Testis (tissue), 3 donors: Measurements from ENCODE around the gene DHX16. TPM values are rescaled to one million over a fixed set of nuclear protein-coding genes. Genes with fewer than 3 reads are reported as not detected.

Experiments used
- DNase-seq: peaks from one replicate; pipeline ENCODE4 v3.0.0-alpha.2; 2019
- H3K27ac ChIP-seq, 2 donors: fragments of 200-600 bp; sonication (generic); one replicate each; pipeline ENCODE4 v1.5.1; 2019
- H3K27me3 ChIP-seq: fragments of 200-600 bp; sonication (generic); one replicate; pipeline ENCODE4 v1.5.1; 2019
- H3K36me3 ChIP-seq: fragments of 200-600 bp; sonication (generic); one replicate; pipeline ENCODE4 v1.5.1; 2017; ENCODE audit warnings: low read depth; ENCODE audit errors: missing control alignments
- H3K4me1 ChIP-seq: fragments of 200-600 bp; sonication (generic); one replicate; pipeline ENCODE4 v1.5.1; 2019
- H3K4me3 ChIP-seq, 2 donors: fragments of 200-600 bp; sonication (generic); one replicate each; pipeline ENCODE4 v1.5.1; 2017 to 2019
- H3K9me3 ChIP-seq: fragments of 200-600 bp; sonication (generic); one replicate; pipeline ENCODE4 v1.5.1; 2017
- CTCF ChIP-seq, 3 experiments: fragments of 450-650 bp in 2 of 3; fragments of 200-600 bp in 1 of 3; sonication (generic) in 1 of 3; IDR thresholded peaks; one replicate each; pipeline ENCODE4 v1.5.1; 2016 to 2019; ENCODE audit warnings: antibody characterized with exemption in 3 of 3, mild to moderate bottlenecking in 2 of 3, moderate library complexity in 1 of 3
- POLR2A ChIP-seq: fragments of 450-650 bp; IDR thresholded peaks from one replicate; pipeline ENCODE4 v1.6.1; 2017; ENCODE audit warnings: antibody characterized with exemption, mild to moderate bottlenecking, moderate library complexity
- WGBS, 2 donors: methylation state at CpG; one replicate each; pipeline ENCODE4 v1.1.5; 2018; 5-methylcytosine and 5-hydroxymethylcytosine counted together
- intact Hi-C: fragments of 100-400 bp; cut with DNase I; formaldehyde crosslinking; loops from one replicate; pipeline ENCODE4 v1.15.1; 2023; ENCODE audit warnings: low total_unique reads
- polyA plus RNA-seq: library from polyadenylated mRNA; stranded (reverse); fragments of 350-450 nt; fragmentation: Illumina TruSeq; extraction: RNeasy Lipid Tissue Mini Kit (QIAGEN cat#74804); gene quantifications from one replicate; pipeline ENCODE4 v1.2.3, GENCODE V29; 2014; ENCODE audit warnings: low read depth, low replicate concordance; ENCODE audit not compliant: insufficient read depth
- total RNA-seq, 2 donors: library from RNA; depleted of rRNA; stranded (reverse); fragments of >200 nt; gene quantifications; one replicate each; pipeline ENCODE4 v1.2.3, GENCODE V29; 2016

The DHX16 gene
- total and polyA plus RNA-seq, 3 donors from 2014 or later: 68.0 to 109 (median 68.0) TPM

GRCh38 chr6:30615958-30616810, 56.6 kb downstream of the DHX16 start:
- Histone ChIP-seq H3K4me1 (peaks cover 25% of the 10 kb centered on the region), H3K9me3 (no peaks in the 10 kb centered on the region), H3K27me3 (no peaks in the 10 kb centered on the region), H3K36me3 (no peaks in the 10 kb centered on the region), H3K27ac (peak overlapping the region; percentile 98 to 99), H3K4me3 (peak overlapping the region; percentile 76 to 96)
- DNase-seq: no peak
- WGBS, 2 donors: 1% methylated on average over 10 of the region's 10 CpGs
- intact Hi-C loops: no loop called here
- no peak for TF ChIP-seq POLR2A
- no peak for TF ChIP-seq CTCF (IDR thresholded peaks at IDR 0.05)

- Histone ChIP-seq H3K4me3 (peak overlapping the region; percentile 76 to 96), H3K36me3 (no peaks in the 10 kb centered on the region), H3K9me3 (no peaks in the 10 kb centered on the region), H3K27me3 (no peaks in the 10 kb centered on the region), H3K4me1 (peaks cover 30% of the 10 kb centered on the region), H3K27ac (peak overlapping the region; percentile 98 to 99)
- intact Hi-C loops: no loop called here
- WGBS, 2 donors: 0 to 1% methylated on average over 10 of the region's 10 CpGs
- TF ChIP-seq POLR2A (no peak), CTCF (IDR thresholded peaks at IDR 0.05) (no peak)
- DNase-seq: no peak
These were observed 57.4 kb downstream of the DHX16 start for GRCh38 chr6:30615219-30615957.

- peak overlapping the region; percentile 76 to 96 for H3K4me3 ChIP-seq
- peak overlapping the region; percentile 98 to 99 for H3K27ac ChIP-seq
- peaks cover 31% of the 10 kb centered on the region for H3K4me1 ChIP-seq
- DNase-seq: peak; percentile 95
- H3K9me3 ChIP-seq: no peaks in the 10 kb centered on the region
- intact Hi-C loops: no loop called here
- no peaks in the 10 kb centered on the region for H3K27me3 ChIP-seq
- WGBS, 2 donors: 0% methylated on average over 6 of the region's 6 CpGs
- no peak for TF ChIP-seq CTCF (IDR thresholded peaks at IDR 0.05)
- TF ChIP-seq POLR2A: peak; percentile 90
- H3K36me3 ChIP-seq: no peaks in the 10 kb centered on the region
These were observed 58.0 kb downstream of the DHX16 start for GRCh38 chr6:30614843-30615218.

- 10 to 13% methylated on average over 8 of the region's 8 CpGs for WGBS, 2 donors
- intact Hi-C loops: no loop called here
- Histone ChIP-seq H3K36me3 (no peaks in the 10 kb centered on the region), H3K9me3 (no peaks in the 10 kb centered on the region), H3K4me3 (peak overlapping the region; percentile 76 to 96), H3K4me1 (peaks cover 36% of the 10 kb centered on the region), H3K27me3 (no peaks in the 10 kb centered on the region), H3K27ac (peak overlapping the region; percentile 98 to 99)
- no peak for DNase-seq
- TF ChIP-seq POLR2A (no peak), CTCF (IDR thresholded peaks at IDR 0.05) (no peak)
These were observed 58.6 kb downstream of the DHX16 start for GRCh38 chr6:30614044-30614842.
